HepG2 (cell line): ENCODE results near the gene TIMM13. TPM values are rescaled to one million over a fixed set of nuclear protein-coding genes. Genes with fewer than 3 reads are reported as not detected.

ENCODE experiments used
- ATAC-seq: fragments of 200-7000 bp; cut with Tn5 transposase; 3 replicates; pipeline ENCODE4 v1.9.1; 2020; ENCODE audit warnings: mild to moderate bottlenecking, moderate library complexity
- BruUV-seq: library from RNA; stranded (reverse); fragments of 400-500 nt; replicated peaks from 2 replicates; lab custom pipeline; 2021; lab: Mats Ljungman, UMichigan
- CTCF ChIA-PET: fragments of 300-600 bp; formaldehyde crosslinking; extraction: SDS; loops from one replicate; lab custom pipeline; 2021; ENCODE audit warnings: low total read pairs, inconsistent platforms, low intra/inter-chr PET ratio; lab: Yijun Ruan, JAX
- POLR2A ChIA-PET: fragments of 350-600 bp; sonication (Branson Sonifier 250); formaldehyde crosslinking; loops from one replicate; lab custom pipeline; 2020; ENCODE audit warnings: antibody characterized with exemption, inconsistent platforms; lab: Yijun Ruan, JAX
- DNase-seq: peaks from one replicate; pipeline ENCODE4 v3.0.0-alpha.2; 2015; ENCODE audit warnings: low spot score
- FAIRE-seq: peaks from 3 replicates; lab custom pipeline; 2011; peaks lifted over from hg19 to GRCh38; lab: Jason Lieb, UNC
- H2AFZ ChIP-seq: one replicate; pipeline ENCODE4 v1.6.1; 2011; ENCODE audit warnings: low read length, inconsistent platforms
- H3K27ac ChIP-seq: fragments of 300-600 bp; 3 replicates; pipeline ENCODE4 v1.8.0; 2011; ENCODE audit warnings: mixed run types, mild to moderate bottlenecking, mixed read lengths, low read length, inconsistent platforms; ENCODE audit not compliant: insufficient read depth; ENCODE audit errors: extremely low read length
- H3K27me3 ChIP-seq, 2 experiments: fragments of 200-600 bp in 1 of 2; 2 replicates in 1 of 2; 3 replicates in 1 of 2; pipeline versions ENCODE4 v1.6.0 to v1.8.0; 2011; ENCODE audit warnings: low read length in 2 of 2, mild to moderate bottlenecking in 2 of 2, moderate library complexity in 2 of 2, inconsistent platforms in 1 of 2; ENCODE audit not compliant: insufficient read depth in 2 of 2, control insufficient read depth in 1 of 2
- H3K36me3 ChIP-seq, 2 experiments: fragments of 200-600 bp in 1 of 2; replicated peaks in 1 of 2; 2 replicates in 1 of 2; 3 replicates in 1 of 2; pipeline versions ENCODE4 v1.5.1 to v1.8.0; 2011; ENCODE audit warnings: low read length in 2 of 2, inconsistent platforms in 1 of 2; ENCODE audit not compliant: insufficient read depth in 2 of 2, control insufficient read depth in 1 of 2
- H3K4me1 ChIP-seq: 2 replicates; pipeline ENCODE4 v1.5.1; 2012; ENCODE audit warnings: low read length, inconsistent platforms; ENCODE audit not compliant: insufficient read depth
- H3K4me2 ChIP-seq: 2 replicates; pipeline ENCODE4 v1.6.0; 2011; ENCODE audit warnings: low read depth, low read length, inconsistent platforms
- H3K4me3 ChIP-seq, 3 experiments: fragments of 200-600 bp in 1 of 3; sonication (generic), shearing (Covaris generic) in 1 of 3; replicated peaks in 1 of 3; 2 replicates each; pipeline ENCODE4 v1.5.1; 2011 to 2016; ENCODE audit warnings: low read length in 3 of 3, inconsistent platforms in 2 of 3, low read depth in 2 of 3, mild to moderate bottlenecking in 2 of 3, control low read depth in 1 of 3, mixed read lengths in 1 of 3; ENCODE audit not compliant: insufficient read depth in 1 of 3
- H3K79me2 ChIP-seq: one replicate; pipeline ENCODE4 v1.6.1; 2011; ENCODE audit warnings: low read length, inconsistent platforms; ENCODE audit not compliant: insufficient read depth
- H3K9ac ChIP-seq: 2 replicates; pipeline ENCODE4 v1.6.0; 2011; ENCODE audit warnings: mild to moderate bottlenecking, low read depth, low read length, inconsistent platforms; ENCODE audit not compliant: insufficient read depth
- H3K9me3 ChIP-seq: 2 replicates; pipeline ENCODE4 v1.5.1; 2012; ENCODE audit warnings: mild to moderate bottlenecking, low read length
- H4K20me1 ChIP-seq: 2 replicates; pipeline ENCODE4 v1.6.0; 2011; ENCODE audit warnings: inconsistent platforms, mild to moderate bottlenecking, low read length, moderate library complexity; ENCODE audit not compliant: insufficient read depth
- CREB3 ChIP-seq: sonication (generic); formaldehyde crosslinking; IDR thresholded peaks from 2 replicates; pipeline ENCODE4 v1.5.0; 2020; ENCODE audit warnings: missing genetic modification reagents
- KMT2B ChIP-seq: IDR thresholded peaks from 2 replicates; pipeline ENCODE4 v1.6.1; 2016; ENCODE audit warnings: missing genetic modification reagents, missing compliant biosample characterization
- THAP11 ChIP-seq: IDR thresholded peaks from 2 replicates; pipeline ENCODE4 v1.6.1; 2016; ENCODE audit warnings: missing biosample characterization, missing genetic modification reagents
- ZMYM3 ChIP-seq: sonication (generic); formaldehyde crosslinking; IDR thresholded peaks from 2 replicates; pipeline ENCODE4 v1.5.1; 2020; ENCODE audit warnings: mild to moderate bottlenecking, missing genetic modification reagents
- ZNF256 ChIP-seq: sonication (generic); formaldehyde crosslinking; conservative IDR thresholded peaks from 2 replicates; pipeline ENCODE4 v1.4.0; 2020; ENCODE audit warnings: missing genetic modification reagents
- ZNF768 ChIP-seq: sonication (generic); formaldehyde crosslinking; IDR thresholded peaks from 2 replicates; pipeline ENCODE4 v1.4.0; 2020; ENCODE audit warnings: missing genetic modification reagents
- WGBS: methylation state at CpG from one replicate; pipeline ENCODE4 v1.1.6; 2017; ENCODE audit warnings: low lambda C conversion rate; 5-methylcytosine and 5-hydroxymethylcytosine counted together
- in situ Hi-C: cut with HindIII; loops from 2 replicates; pipeline ENCODE4 v1.10.0; 2017; ENCODE audit warnings: low pct_unique_long_range_greater_than_20kb; ENCODE audit not compliant: extremely low pct_ligation_motif_present
- intact Hi-C: fragments of 100-400 bp; cut with micrococcal nuclease; formaldehyde crosslinking; loops from one replicate; pipeline ENCODE4 v1.10.0; 2022; ENCODE audit not compliant: unreplicated experiment
- polyA plus RNA-seq, 8 experiments: library from polyadenylated mRNA; depleted of rRNA in 3 of 8; stranded (reverse) in 7 of 8; unstranded in 1 of 8; fragments of >200 nt; fragmentation: Illumina TruSeq in 4 of 8; extraction: Trizol in 4 of 8; gene quantifications; 2 replicates each; pipeline versions ENCODE4 v1.2.1 to v1.2.3, GENCODE V29; 2011 to 2016; ENCODE audit warnings: low read depth in 4 of 8, missing spikeins in 1 of 8, mixed read lengths in 1 of 8; ENCODE audit not compliant: insufficient read depth in 1 of 8
- total RNA-seq, 5 experiments: library from RNA; depleted of rRNA; stranded (reverse); fragments of >200 nt; fragmentation: Illumina TruSeq; extraction: Trizol; gene quantifications; 2 replicates each; pipeline ENCODE4 v1.2.3, GENCODE V29; 2016; ENCODE audit warnings: low read depth in 1 of 5

Gene TIMM13
- total and polyA plus RNA-seq, 2 of the 13 experiments (the other 11 are each of a cell fraction or from before 2014, with no cell fraction given), result 48.4 to 108 TPM

- TF ChIP-seq THAP11 (CRISPR knock-in tag) (peak; percentile 25; the same call in 1 of the 2 replicates), KMT2B (no peak), CREB3 (CRISPR knock-in tag) (no peak)
Observed at GRCh38 chr19:2391118-2391725, 36.2 kb downstream of the TIMM13 start (continued).

GRCh38 chr19:2389594-2389993 lies 37.8 kb downstream of the TIMM13 start:
- 69% methylated on average over 21 of the region's 21 CpGs for WGBS
- Histone ChIP-seq H3K27ac (no peak overlapping the region), H3K4me3 (no peak overlapping the region), H3K4me2 (no peak overlapping the region), H3K79me2 (no peaks in the 10 kb centered on the region), H3K36me3 (no peaks in the 10 kb centered on the region), H3K9ac (no peak overlapping the region), H2AFZ (no peak overlapping the region), H4K20me1 (no peaks in the 10 kb centered on the region), H3K27me3 (peaks cover 2 to 9% of the 10 kb centered on the region in 2 experiments; a peak in 3 of 5 replicates), H3K4me1 (peaks cover 42% of the 10 kb centered on the region), H3K9me3 (no peaks in the 10 kb centered on the region)
- DNase-seq (no peak), ATAC-seq (no peak), FAIRE-seq (no peak)
- ChIA-PET POLR2A (no interaction called here), CTCF (no interaction called here)
- BruUV-seq, result no TSS peak
- TF ChIP-seq ZNF768 (CRISPR knock-in tag) (peak; percentile 92), ZMYM3 (peak; percentile 34; the same call in 1 of the 2 replicates), ZNF256 (CRISPR knock-in tag) (no peak)
- intact Hi-C loops, result no loop called here
- in situ Hi-C loops, result no loop called here
